Smooth muscle cell (in vitro differentiated cells): ENCODE measurements around the gene CPNE8. TPM values are rescaled to one million over a fixed set of nuclear protein-coding genes. Genes with fewer than 3 reads are reported as not detected.

Experiments
- DNase-seq: peaks from one replicate; lab custom pipeline; 2025; ENCODE audit not compliant: unreplicated experiment; lab: John Stamatoyannopoulos, UW
- H2AFZ ChIP-seq: fragments of 200-600 bp; sonication (generic); 2 replicates; pipeline ENCODE4 v1.6.0; 2016; ENCODE audit warnings: antibody characterized with exemption, low read depth, mild to moderate bottlenecking
- H3F3A ChIP-seq: fragments of 200-600 bp; sonication (generic); 2 replicates; pipeline ENCODE4 v1.6.0; 2017; ENCODE audit warnings: antibody characterized with exemption, low read depth
- H3K27ac ChIP-seq: fragments of 200-600 bp; sonication (generic); 2 replicates; pipeline ENCODE4 v1.5.1; 2016; ENCODE audit warnings: low read depth, mild to moderate bottlenecking
- H3K27me3 ChIP-seq: fragments of 200-600 bp; sonication (generic); 2 replicates; pipeline ENCODE4 v1.6.1; 2016; ENCODE audit warnings: low read depth, mild to moderate bottlenecking
- H3K36me3 ChIP-seq: fragments of 200-600 bp; sonication (generic); 2 replicates; pipeline ENCODE4 v1.5.1; 2016; ENCODE audit warnings: low read depth
- H3K4me1 ChIP-seq: fragments of 200-600 bp; sonication (generic); 2 replicates; pipeline ENCODE4 v1.5.1; 2016; ENCODE audit warnings: low read depth
- H3K4me2 ChIP-seq: fragments of 200-600 bp; sonication (generic); 2 replicates; pipeline ENCODE4 v1.6.0; 2016; ENCODE audit warnings: mild to moderate bottlenecking
- H3K4me3 ChIP-seq: fragments of 200-600 bp; sonication (generic); 2 replicates; pipeline ENCODE4 v1.5.1; 2016; ENCODE audit warnings: mild to moderate bottlenecking
- H3K79me2 ChIP-seq: fragments of 200-600 bp; sonication (generic); 2 replicates; pipeline ENCODE4 v1.6.0; 2016; ENCODE audit warnings: low read depth, mild to moderate bottlenecking
- H3K9ac ChIP-seq: fragments of 200-600 bp; sonication (generic); 2 replicates; pipeline ENCODE4 v1.6.0; 2016; ENCODE audit warnings: low read depth
- H3K9me3 ChIP-seq: fragments of 200-600 bp; sonication (generic); replicated peaks from 2 replicates; pipeline ENCODE4 v1.5.1; 2016; ENCODE audit warnings: low read depth
- H4K20me1 ChIP-seq: fragments of 200-600 bp; sonication (generic); 2 replicates; pipeline ENCODE4 v1.6.0; 2016; ENCODE audit warnings: low read depth
- CTCF ChIP-seq: fragments of 200-600 bp; sonication (generic); IDR thresholded peaks from 2 replicates; pipeline ENCODE4 v1.5.1; 2017; ENCODE audit warnings: borderline replicate concordance, mild to moderate bottlenecking, antibody characterized with exemption; ENCODE audit not compliant: insufficient read depth, poor library complexity, severe bottlenecking
- WGBS: methylation state at CpG from one replicate; pipeline ENCODE4 v1.1.7; 2016; ENCODE audit warnings: low lambda C conversion rate; 5-methylcytosine and 5-hydroxymethylcytosine counted together
- polyA plus RNA-seq: library from polyadenylated mRNA; unstranded; fragments of >200 nt; fragmentation: Nextera tagmentation; extraction: Ambion mirVana; gene quantifications from 2 replicates; pipeline ENCODE4 v1.2.1, GENCODE V29; 2016
- total RNA-seq: library from RNA; depleted of rRNA; stranded (reverse); fragments of >200 nt; gene quantifications from 2 replicates; pipeline ENCODE4 v1.2.3, GENCODE V29; 2014

The CPNE8 gene
- total and polyA plus RNA-seq, 2 experiments from 2014 or later: 6.3 to 19.4 TPM

DNA sequence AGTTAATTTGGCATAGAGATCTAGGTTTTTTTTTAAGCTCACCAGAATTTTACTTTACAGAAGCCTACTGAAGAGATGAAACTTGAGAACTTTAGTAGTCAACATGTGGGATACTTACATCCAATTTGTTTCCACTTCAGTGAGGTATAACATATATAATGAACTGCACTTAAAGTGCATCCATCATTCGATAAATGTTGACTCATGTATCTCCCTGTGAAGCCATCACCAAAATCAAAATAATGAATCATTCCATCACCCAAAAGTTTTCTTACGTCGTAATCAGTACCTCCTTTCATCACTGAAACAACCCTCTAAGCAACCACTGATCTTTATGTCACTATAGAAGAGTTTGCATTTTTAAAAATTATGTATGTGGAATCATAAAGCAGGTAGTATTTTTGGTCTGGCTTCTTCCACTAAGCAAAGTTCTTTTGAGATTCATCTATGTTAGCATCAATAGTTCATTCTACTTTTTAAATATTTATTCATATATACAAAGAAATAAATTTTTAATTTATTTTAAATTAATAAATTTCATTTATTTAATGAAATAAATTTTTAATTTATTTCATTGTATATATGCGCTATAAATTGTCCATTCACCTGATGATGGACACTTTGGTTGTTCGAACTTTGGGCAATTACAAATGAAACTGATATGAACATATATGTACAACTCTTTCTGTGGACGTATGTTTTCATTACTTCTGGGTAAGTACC, 2.0 kb upstream of the CPNE8 start:
- WGBS: 79% methylated on average over 6 of the region's 6 CpGs
- Histone ChIP-seq H3K27me3 (no peaks in the 10 kb centered on the region), H3K79me2 (peaks cover 21% of the 10 kb centered on the region), H4K20me1 (no peaks in the 10 kb centered on the region), H3K27ac (peak overlapping the region; percentile 92), H3F3A (peaks cover 13% of the 10 kb centered on the region), H3K4me3 (peak overlapping the region; percentile 73), H3K4me1 (peaks cover 22% of the 10 kb centered on the region), H3K36me3 (no peaks in the 10 kb centered on the region), H3K9me3 (no peaks in the 10 kb centered on the region), H2AFZ (peak overlapping the region; percentile 97), H3K4me2 (peak overlapping the region; percentile 92), H3K9ac (peak overlapping the region; percentile 83)
- no peak for DNase-seq
- no peak for TF ChIP-seq CTCF

- Histone ChIP-seq H3K4me1 (peaks cover 23% of the 10 kb centered on the region), H3K27me3 (no peaks in the 10 kb centered on the region), H4K20me1 (no peaks in the 10 kb centered on the region), H3K4me2 (peak overlapping the region; percentile 92), H3K9me3 (no peaks in the 10 kb centered on the region), H3K79me2 (peaks cover 27% of the 10 kb centered on the region), H3K9ac (peak overlapping the region; percentile 83), H3K4me3 (peak overlapping the region; percentile 73), H2AFZ (peak overlapping the region; percentile 97), H3K36me3 (no peaks in the 10 kb centered on the region), H3K27ac (peak overlapping the region; percentile 92), H3F3A (peaks cover 13% of the 10 kb centered on the region)
- TF ChIP-seq CTCF: peak; percentile 84
- WGBS: 1% methylated on average over 36 of the region's 36 CpGs
- DNase-seq: peak; percentile 73
These were observed 1.2 kb upstream of the CPNE8 start for GRCh38 chr12:38906482-38907200.

GRCh38 chr12:38904537-38905479, 583 bp downstream of the CPNE8 start:
- DNase-seq: peak; percentile 77
- peak overlapping the region; percentile 92 for H3K27ac ChIP-seq
- H3K79me2 ChIP-seq: peaks cover 45% of the 10 kb centered on the region
- no peak for TF ChIP-seq CTCF
- H3F3A ChIP-seq: peaks cover 13% of the 10 kb centered on the region
- H3K9ac ChIP-seq: peak overlapping the region; percentile 83
- 14% methylated on average over 49 of the region's 49 CpGs for WGBS
- H3K4me3 ChIP-seq: peak overlapping the region; percentile 73
- H3K9me3 ChIP-seq: no peaks in the 10 kb centered on the region
- no peaks in the 10 kb centered on the region for H3K36me3 ChIP-seq
- peak overlapping the region; percentile 92 for H3K4me2 ChIP-seq
- H3K4me1 ChIP-seq: peaks cover 23% of the 10 kb centered on the region
- H3K27me3 ChIP-seq: no peaks in the 10 kb centered on the region
- H4K20me1 ChIP-seq: no peaks in the 10 kb centered on the region
- H2AFZ ChIP-seq: peak overlapping the region; percentile 97
